Tongue (tissue), 2 donors: Measurements from ENCODE around the gene DOP1A. TPM values are rescaled to one million over a fixed set of nuclear protein-coding genes. Genes with fewer than 3 reads are reported as not detected.
A peak's percentile ranks its signal among the peaks of the same experiment; 100 is the strongest.

ENCODE experiments used
- DNase-seq: peaks from one replicate; pipeline ENCODE4 v3.0.0-alpha.2; 2015
- total RNA-seq: library from RNA; depleted of rRNA; stranded (reverse); fragments of >200 nt; gene quantifications from one replicate; pipeline ENCODE4 v1.2.3, GENCODE V29; 2014

The DOP1A gene
- total RNA-seq, 1 donor from 2014 or later = 55.4 TPM

DNA sequence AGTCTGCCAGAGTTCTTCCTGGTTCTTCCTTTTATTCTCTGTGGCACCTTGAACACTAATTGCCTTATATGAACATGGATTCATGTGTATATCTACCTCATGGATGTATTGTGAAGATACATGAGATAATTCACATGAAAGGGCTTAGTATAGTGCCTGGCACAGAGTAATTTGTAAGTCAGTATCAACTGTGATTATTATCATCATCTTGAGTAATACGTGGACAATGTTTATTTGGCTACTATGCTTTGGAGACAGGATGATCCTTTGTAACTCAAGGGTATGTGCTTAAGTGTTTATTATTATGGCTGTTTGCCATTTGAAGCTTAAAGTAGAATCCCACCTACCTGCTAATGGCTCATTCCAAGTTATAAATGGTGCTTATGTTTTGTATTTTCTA is 16.0 kb downstream of the DOP1A start:
- no peak for DNase-seq

DNA sequence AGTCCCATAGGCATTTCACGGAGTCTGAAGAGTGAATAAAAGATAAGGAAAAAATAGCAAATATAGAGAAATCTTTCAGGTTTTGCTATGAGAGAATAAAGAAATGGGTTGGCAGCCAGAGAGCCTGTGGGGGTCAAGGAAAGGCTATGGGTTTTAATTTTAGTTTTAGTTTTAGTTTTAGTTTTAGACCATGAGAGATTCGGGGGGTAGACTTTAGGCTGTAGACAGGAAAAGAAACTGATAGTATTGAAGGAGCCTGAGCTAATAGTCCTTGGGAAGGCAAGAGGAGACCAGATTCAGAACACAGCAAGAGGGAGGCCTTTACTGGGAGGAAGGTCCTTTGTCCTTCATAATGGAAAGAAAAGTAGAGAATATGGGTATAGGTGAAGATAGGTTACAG is 19.3 kb downstream of the DOP1A start:
- no peak for DNase-seq

DNA sequence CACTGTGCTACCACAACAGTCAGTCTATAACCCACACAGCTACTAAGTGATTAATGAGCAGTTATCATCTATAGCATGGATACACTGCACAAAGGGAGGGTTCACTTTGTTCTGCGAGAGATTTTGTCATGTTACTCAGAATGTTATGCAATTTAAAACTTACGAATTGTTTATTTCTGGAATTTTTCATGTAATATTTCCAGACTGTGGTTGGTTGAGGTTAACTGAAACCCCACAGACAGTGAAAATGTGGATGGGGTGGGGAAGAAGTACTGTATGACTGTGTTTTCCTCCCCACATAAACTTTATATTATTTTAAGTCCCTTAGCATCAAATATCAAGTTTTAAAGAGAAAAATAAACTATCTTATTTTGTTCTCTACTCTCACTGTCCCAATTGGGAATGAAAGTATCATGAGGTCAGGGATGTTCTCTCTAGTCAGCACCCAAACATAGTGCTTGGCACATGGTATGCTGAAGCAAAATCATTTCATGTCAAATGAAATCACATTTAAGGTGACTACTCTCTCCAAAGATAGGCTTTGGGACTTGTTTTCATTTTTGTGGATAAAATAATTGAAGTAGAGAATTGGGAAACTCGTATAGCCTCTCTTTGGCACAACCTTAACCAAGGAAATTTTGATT is 25.4 kb downstream of the DOP1A start:
- no peak for DNase-seq

DNA sequence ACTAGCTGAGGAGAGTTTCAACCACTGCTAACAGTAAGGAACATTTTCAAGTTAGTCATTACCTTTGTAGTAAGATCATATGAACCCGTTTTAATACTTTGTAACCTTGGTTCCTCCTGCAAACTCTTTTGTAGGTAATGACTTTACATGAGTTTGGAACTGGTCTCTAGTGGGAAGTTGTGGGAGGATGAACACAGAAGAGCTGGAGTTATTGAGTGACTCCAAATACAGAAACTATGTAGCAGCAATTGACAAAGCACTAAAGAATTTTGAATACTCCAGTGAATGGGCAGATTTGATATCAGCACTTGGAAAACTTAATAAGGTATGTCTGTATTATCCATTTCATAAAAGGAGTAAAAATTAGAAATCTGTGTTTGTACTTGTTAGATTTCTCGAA is 29.3 kb downstream of the DOP1A start:
- no peak for DNase-seq

DNA sequence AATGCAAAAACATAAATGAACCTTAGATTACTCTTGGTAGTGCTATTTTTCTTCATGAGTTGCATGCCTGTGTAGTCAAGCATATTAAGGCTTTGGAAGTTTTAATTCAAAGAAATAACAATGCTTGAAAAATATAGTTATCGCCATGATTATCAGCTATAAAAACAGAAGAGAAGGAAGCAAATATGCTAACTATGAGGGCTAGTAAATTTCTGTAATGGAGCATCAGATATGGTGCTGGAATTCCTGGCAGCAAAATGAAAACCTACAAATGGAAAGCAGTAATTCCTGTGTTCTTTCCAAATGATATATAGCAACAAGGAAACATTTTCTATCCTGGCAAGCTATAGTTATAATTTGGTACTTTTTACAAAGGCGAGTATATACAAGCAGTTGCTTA is 29.7 kb downstream of the DOP1A start:
- no peak for DNase-seq

DNA sequence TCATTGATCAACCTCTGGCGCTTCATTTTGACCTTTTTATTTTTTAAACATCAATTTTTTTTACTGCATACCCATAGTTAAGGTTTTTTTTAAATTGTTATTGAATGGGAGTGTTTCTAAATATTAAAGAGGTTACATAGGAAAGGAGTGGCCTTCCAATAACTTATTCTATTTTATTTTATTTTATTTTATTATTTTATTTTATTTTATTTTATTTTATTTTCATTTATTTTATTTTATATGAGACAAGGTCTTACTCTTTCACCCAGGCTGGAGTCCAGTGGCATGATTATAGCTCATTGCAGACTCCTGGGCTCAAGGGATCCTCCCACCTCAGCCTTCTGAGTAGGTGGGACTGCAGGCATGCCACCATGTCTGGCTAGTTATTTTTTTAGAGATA is 30.2 kb downstream of the DOP1A start:
- DNase-seq = no peak

DNA sequence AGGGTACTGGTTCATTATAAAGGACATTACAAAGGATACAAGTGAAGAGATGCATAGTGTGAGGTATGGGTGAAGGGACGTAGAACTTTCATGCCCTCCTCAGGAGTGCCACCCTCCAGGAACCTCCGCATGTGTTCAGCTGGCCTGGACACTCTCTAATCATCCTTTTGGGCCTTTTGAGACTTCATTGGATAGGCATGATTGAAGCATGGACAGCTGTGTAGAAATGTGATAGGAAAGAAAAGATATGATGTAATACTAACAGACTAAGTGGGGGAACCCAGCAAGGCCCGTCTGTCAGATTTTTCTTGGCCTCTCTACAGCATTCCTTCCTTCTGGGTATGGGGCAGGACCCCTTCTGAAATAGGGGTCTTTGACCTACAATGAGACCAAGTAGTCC is 31.1 kb downstream of the DOP1A start:
- peak; percentile 13 for DNase-seq

DNA sequence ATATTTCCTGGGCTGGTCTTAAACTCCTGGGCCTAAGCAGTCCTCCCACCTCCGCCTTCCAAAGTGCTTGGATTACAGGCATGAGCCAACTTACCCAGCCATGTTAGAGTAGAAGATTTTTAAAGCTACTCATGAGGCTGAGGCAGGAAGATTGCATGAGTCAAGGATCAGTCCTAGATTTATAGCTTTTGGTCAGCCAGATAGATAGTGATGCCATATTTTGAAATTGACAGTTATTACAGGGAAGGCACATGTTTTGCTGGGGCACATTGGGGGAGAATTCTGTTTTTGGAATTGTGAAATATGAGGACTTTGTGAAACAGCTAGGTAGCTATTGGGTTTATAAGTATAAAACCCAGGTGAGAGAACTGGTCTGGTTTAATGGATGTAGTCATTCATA is 40.9 kb downstream of the DOP1A start:
- no peak for DNase-seq

DNA sequence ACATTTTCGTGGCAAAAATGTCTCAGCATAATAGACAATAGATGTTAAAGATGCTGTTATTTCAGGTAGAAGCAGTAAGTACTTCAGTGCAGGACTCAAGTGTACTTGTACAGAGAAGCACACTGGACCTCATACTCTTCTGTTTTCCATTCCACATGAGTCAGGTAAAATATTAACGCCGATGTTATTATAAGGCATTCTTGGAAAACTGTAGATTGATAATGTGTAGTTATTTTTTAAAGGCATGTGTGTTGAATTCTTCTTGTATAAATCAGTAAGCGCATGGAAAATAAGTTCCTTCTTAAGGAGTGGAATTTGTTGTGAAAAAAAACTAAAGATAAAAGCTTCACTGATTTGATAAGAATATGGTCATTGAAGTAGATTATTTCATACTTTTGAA is 45.8 kb downstream of the DOP1A start:
- no peak for DNase-seq

DNA sequence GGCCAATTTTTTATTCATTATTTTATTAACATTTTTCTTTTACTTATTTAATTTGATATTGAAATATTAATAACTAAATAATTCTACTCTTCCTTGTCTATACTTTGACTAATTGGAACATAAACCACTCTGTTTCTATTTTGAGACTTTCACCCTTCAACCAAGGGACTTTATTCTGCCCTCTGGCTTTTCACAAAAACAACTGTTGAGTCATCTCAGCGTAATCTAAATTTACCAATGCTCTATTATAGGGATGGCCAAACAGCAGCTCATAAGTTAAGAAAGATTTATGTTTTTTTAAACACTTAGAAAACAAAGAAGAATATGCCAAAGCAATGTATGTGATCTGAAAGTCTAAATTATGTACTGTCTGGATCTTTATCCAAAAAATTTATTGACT is 46.7 kb downstream of the DOP1A start:
- DNase-seq = no peak

DNA sequence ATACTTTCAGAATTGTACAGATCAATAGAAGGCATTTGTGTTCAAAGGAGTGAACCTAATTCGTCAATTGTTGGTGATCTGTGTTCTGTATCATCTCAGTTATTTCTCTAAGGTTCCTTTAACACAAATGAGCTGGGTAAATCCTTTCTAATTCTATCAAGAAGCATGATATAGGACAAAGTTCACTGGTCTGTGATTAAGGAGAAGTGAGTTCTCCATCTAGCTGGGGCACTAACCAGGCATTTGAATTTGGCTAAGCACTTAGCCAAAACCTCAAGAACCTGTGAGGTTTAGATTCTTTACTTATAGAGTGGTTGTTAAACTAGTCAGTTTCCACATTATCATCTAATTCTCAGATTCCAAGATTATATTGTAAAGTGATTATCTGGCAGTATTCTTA is 50.3 kb downstream of the DOP1A start:
- DNase-seq = no peak

DNA sequence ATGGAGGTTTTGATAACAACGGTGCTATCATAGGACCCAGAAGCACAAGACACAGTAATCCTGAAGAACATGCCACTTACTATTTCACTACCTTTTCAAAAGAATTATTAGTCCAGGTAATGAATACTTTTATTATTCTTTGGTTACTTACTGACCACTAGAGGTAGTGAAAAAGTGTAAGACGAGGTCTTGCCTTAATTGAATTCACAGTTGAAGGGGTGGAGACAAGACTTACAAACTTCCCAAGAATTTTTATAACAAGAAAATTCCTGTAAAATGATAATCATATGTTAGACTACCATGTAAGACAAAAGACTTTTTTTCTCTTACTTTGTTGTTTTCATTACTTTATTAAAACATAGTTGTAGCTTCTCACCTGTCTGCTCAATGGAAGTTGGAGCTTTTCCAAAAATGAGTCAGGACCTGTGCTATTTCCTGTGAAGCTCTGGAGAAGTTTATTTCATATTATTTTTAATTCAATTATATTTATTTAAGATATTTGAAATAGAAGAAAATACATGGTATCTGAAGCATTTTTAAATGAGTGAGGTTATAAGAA is 52.4 kb downstream of the DOP1A start:
- DNase-seq = no peak

DNA sequence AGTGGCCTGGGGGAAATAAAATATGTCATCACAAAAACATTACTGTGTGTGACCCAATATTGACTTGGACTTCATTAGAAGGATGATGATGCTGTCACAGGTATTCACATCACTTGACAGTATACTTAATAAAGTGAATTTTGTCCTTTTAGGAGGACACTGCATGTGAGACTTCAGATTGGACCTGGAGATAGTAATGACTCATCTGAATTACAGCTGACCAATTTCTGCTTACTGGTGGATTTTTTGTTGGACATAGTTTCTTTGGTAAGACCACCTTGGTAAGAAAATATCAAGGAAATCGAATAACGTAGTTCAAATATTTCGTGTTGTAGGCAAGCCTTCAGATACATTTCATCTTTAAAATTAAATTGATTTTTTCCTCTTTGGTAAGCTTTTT is 57.1 kb downstream of the DOP1A start:
- DNase-seq = no peak

DNA sequence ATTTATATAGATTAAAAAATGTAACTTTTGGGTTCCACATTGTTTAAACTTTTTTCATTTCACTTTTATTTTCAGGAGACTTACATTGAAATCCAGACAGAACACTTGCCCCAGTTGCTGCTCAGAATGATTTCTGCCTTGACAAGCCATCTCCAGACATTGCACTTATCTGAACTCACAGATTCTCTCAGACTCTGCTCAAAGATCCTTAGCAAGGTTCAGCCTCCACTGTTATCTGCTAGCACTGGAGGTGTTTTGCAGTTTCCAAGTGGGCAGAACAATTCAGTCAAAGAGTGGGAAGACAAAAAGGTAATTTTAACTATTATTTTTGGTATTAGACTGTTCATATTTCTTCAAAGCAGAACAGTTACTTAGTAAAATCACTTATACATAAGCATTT is 58.0 kb downstream of the DOP1A start:
- DNase-seq = no peak

DNA sequence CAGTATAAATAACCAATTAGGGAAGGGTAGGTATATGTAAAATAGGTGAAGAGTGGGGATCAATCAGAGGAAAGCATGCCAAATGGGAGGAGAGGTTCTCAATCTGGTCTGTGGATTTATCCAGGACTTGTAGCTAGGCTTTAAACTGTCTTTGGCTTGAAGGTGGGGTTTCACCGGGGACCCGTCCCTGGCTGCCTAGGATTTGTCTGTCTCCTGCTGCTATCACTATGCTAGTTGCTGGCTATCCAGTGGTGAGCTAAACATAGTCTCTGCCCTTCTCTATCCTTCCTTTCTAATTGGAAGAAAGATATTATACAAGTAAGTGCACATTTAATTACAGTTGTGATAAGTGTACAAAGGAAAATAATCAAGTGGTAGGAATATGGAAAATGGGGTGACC is 58.8 kb downstream of the DOP1A start:
- DNase-seq = no peak

DNA sequence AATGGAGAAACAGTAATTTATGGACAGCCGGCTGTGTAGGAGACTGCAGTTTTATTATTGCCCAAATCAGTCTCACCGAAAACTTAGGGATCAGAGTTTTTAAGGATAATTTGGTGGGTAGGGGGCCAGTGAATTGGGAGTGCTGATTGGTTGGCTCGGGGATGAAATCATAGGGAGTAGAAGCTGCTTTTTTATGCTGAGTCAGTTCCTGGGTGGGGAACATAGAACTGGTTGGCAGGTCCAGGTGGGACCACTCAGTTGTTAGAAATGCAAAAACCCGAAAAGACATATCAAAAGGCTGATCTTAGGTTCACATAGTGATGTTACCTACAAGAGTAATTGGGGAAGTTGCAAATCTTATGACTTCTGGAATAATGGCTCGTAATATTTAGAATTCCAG is 59.3 kb downstream of the DOP1A start:
- DNase-seq = no peak

DNA sequence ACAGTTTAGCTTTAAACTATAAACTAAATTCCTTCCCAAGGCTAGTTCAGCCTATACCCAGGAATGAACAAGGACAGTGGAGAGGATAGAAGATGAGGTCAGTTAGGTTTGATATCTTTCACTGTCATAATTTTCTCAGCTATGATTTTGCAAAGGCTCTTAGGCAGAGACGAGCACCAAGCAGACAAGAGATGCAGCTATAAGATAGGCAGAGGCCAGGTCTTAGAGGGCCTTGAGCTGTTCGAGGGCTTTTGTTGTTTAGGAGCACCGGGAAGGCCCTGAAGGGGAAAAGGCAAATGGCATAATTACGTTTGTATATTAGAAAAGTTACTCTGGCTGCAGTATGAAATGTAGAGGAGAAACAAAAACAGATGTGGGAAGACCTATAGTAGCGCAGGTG is 59.8 kb downstream of the DOP1A start:
- no peak for DNase-seq

DNA sequence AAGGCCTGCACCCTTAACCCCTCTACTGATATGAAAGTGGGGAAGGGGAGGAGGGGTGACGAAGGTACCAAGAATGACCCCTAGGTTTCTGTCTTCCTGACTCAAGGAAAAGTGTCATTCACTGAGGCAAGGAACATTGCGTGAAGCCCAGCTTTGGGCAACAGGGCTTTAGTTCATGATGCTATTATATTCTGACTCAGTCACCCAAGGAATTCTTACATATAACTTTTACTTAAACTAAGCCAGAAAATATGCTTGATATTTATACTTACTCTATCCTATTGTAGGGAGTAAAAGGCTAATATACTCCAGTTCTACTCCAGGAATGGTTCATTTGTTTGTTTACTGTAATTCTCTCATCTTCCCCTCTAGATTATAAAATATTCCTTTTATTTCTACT is 60.5 kb downstream of the DOP1A start:
- no peak for DNase-seq

DNA sequence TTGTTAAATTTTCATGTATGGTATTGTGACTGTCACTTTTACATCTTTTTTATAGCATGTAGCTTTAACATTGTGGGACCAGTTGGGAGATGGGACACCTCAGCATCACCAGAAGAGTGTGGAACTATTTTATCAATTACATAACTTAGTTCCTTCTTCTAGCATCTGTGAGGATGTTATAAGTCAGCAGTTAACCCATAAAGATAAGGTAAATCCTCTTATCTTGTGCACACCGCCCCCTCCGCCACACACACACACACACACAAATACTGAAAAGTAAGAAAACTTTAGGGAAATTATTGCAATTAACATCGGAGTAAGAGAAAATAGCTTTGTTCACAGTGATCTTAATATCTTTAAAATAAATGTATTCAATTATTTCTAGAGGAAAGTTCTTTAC is 64.7 kb downstream of the DOP1A start:
- DNase-seq = no peak

DNA sequence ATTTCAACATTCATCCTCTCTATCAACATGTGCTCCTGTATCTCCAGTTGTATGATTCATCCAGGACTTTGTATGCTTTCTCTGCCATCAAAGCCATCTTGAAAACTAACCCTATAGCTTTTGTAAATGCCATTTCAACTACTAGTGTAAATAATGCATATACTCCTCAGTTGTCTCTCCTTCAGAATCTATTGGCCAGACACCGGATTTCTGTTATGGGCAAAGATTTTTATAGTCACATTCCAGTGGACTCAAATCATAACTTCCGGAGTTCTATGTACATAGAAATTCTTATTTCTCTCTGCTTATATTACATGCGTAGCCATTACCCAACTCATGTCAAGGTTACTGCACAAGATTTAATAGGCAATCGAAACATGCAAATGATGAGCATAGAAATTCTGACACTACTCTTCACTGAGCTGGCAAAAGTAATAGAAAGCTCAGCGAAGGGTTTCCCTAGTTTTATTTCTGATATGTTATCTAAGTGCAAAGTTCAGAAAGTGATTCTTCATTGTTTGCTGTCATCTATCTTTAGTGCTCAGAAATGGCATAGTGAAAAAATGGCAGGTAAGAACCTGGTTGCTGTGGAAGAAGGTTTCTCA is 70.7 kb downstream of the DOP1A start:
- DNase-seq = no peak

DNA sequence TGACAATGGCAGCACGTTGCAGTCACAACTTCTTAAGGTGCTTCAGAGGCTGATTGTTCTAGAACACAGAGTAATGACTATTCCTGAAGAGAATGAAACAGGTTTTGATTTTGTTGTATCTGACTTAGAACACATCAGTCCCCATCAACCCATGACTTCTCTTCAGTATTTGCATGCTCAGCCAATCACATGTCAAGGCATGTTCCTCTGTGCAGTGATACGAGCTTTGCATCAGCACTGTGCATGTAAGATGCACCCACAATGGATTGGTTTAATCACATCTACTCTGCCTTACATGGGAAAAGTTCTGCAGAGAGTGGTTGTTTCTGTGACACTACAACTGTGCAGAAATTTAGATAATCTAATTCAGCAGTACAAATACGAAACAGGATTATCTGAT is 71.3 kb downstream of the DOP1A start:
- no peak for DNase-seq

DNA sequence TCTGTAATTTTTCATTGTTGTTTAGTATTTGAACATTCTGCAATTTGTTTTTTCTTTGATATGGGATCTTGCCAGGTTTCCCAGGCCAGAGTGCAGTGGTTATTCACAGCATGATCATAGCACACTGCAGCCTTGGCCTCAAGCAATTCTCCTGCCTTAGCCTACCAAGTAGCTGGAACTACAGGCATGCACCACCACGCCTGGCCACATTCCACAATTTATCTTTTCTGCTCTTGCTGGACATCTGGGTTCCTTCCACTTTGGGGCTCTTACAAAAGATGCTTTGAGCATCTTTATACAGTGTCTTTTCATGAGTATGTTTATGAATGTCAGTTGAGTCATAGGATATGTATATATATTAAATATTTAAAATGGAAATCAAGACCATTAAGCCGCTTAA is 83.6 kb downstream of the DOP1A start:
- DNase-seq = no peak

DNA sequence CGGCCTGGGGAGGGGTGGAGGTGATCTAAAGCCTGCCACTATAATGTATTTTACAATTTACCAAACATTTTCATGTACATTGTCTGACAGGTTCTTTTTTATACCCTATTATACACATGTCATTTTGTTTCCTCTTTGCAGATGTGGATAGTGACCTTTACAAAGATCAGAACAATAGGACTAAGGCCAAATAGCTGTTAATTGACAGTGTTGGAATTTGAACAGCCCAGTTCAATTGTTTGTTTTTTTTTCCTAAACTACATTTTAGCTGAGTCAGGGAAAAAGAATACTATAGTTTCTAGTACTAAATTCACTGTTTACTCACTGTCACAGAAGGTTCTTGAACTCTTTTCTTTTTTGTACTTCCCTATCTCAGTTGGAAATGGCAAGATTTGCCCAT is 85.4 kb downstream of the DOP1A start:
- DNase-seq = no peak

DNA sequence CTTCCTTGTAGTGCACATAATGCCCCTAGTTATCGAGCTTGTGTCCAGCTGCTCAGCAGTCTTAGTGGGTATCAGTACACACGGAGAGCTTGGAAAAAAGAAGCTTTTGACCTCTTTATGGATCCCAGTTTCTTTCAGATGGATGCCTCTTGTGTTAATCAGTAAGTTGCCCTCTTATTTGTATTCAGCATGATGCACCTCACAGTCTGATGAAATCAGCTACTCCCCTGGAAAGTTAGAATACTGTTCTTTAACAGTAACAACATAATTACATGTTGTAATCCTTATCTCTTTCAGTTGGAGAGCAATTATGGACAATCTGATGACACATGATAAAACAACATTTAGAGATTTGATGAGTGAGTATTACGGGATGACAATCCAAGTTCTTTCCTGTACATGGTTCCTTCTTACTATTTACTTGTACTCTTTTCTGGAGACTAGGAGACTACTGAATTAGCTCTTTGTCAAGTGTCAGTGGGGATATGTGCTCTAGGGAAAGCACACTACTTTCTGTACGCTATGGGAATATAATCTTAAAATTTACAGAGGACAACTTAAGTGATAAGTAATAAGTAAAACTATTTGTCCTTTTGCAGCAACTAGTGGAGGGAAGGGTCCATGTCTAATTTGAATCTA is 86.5 kb downstream of the DOP1A start:
- DNase-seq = no peak
